Measurements from ENCODE around the gene ALK.

- TF ChIP-seq, protein P1, sequence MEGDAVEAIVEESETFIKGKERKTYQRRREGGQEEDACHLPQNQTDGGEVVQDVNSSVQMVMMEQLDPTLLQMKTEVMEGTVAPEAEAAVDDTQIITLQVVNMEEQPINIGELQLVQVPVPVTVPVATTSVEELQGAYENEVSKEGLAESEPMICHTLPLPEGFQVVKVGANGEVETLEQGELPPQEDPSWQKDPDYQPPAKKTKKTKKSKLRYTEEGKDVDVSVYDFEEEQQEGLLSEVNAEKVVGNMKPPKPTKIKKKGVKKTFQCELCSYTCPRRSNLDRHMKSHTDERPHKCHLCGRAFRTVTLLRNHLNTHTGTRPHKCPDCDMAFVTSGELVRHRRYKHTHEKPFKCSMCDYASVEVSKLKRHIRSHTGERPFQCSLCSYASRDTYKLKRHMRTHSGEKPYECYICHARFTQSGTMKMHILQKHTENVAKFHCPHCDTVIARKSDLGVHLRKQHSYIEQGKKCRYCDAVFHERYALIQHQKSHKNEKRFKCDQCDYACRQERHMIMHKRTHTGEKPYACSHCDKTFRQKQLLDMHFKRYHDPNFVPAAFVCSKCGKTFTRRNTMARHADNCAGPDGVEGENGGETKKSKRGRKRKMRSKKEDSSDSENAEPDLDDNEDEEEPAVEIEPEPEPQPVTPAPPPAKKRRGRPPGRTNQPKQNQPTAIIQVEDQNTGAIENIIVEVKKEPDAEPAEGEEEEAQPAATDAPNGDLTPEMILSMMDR (IDR thresholded peaks at IDR 0.05), result no peak
- no peak for TF ChIP-seq POLR2A (IDR thresholded peaks at IDR 0.05)
These were observed 658.6 kb downstream of the ALK start for GRCh38 chr2:29262681-29263260.
